Measurements from ENCODE around the gene IQGAP1.

Gene IQGAP1

DNA sequence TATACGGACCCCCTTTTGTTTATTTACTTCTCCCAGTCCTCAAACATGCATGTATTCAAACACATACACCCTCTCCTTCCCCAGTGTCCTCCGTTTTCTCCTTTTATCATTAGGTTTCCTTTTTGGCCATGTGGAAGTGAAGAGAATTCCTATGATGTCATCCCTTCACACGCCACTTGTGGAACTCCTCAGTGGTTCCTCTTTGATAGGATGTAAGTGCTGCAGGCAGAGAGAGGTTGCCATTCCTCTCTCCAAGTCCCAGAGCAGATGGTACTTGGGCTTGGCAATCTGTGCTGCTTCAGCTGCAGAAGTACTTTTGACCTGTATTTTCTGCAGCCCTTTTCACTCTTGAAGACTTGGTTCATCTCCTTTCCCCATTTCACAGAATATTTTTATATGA lies 108.7 kb downstream of the IQGAP1 start:
- no peak for ATAC-seq
- TF ChIP-seq, protein P1, sequence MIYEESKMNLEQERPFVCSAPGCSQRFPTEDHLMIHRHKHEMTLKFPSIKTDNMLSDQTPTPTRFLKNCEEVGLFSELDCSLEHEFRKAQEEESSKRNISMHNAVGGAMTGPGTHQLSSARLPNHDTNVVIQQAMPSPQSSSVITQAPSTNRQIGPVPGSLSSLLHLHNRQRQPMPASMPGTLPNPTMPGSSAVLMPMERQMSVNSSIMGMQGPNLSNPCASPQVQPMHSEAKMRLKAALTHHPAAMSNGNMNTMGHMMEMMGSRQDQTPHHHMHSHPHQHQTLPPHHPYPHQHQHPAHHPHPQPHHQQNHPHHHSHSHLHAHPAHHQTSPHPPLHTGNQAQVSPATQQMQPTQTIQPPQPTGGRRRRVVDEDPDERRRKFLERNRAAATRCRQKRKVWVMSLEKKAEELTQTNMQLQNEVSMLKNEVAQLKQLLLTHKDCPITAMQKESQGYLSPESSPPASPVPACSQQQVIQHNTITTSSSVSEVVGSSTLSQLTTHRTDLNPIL (CRISPR knock-in tag; IDR thresholded peaks at IDR 0.05; ENCODE audit: low read depth): no peak
- TF ChIP-seq ZC3H10 (CRISPR knock-in tag; IDR thresholded peaks at IDR 0.05): no peak
- no peak for TF ChIP-seq GLIS3 (CRISPR knock-in tag; IDR thresholded peaks at IDR 0.05)
- TF ChIP-seq TOX (CRISPR knock-in tag; IDR thresholded peaks at IDR 0.05; ENCODE audit: borderline replicate concordance): no peak
- TF ChIP-seq, protein P2, sequence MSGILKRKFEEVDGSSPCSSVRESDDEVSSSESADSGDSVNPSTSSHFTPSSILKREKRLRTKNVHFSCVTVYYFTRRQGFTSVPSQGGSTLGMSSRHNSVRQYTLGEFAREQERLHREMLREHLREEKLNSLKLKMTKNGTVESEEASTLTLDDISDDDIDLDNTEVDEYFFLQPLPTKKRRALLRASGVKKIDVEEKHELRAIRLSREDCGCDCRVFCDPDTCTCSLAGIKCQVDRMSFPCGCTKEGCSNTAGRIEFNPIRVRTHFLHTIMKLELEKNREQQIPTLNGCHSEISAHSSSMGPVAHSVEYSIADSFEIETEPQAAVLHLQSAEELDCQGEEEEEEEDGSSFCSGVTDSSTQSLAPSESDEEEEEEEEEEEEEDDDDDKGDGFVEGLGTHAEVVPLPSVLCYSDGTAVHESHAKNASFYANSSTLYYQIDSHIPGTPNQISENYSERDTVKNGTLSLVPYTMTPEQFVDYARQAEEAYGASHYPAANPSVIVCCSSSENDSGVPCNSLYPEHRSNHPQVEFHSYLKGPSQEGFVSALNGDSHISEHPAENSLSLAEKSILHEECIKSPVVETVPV (CRISPR knock-in tag; IDR thresholded peaks at IDR 0.05): no peak
- TF ChIP-seq RARB (CRISPR knock-in tag; IDR thresholded peaks at IDR 0.05): no peak
- TF ChIP-seq, protein P3, sequence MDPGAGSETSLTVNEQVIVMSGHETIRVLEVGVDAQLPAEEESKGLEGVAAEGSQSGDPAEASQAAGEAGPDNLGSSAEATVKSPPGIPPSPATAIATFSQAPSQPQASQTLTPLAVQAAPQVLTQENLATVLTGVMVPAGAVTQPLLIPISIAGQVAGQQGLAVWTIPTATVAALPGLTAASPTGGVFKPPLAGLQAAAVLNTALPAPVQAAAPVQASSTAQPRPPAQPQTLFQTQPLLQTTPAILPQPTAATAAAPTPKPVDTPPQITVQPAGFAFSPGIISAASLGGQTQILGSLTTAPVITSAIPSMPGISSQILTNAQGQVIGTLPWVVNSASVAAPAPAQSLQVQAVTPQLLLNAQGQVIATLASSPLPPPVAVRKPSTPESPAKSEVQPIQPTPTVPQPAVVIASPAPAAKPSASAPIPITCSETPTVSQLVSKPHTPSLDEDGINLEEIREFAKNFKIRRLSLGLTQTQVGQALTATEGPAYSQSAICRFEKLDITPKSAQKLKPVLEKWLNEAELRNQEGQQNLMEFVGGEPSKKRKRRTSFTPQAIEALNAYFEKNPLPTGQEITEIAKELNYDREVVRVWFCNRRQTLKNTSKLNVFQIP (CRISPR knock-in tag; IDR thresholded peaks at IDR 0.05; ENCODE audit: borderline replicate concordance, low read depth): no peak
- TF ChIP-seq, protein P4, sequence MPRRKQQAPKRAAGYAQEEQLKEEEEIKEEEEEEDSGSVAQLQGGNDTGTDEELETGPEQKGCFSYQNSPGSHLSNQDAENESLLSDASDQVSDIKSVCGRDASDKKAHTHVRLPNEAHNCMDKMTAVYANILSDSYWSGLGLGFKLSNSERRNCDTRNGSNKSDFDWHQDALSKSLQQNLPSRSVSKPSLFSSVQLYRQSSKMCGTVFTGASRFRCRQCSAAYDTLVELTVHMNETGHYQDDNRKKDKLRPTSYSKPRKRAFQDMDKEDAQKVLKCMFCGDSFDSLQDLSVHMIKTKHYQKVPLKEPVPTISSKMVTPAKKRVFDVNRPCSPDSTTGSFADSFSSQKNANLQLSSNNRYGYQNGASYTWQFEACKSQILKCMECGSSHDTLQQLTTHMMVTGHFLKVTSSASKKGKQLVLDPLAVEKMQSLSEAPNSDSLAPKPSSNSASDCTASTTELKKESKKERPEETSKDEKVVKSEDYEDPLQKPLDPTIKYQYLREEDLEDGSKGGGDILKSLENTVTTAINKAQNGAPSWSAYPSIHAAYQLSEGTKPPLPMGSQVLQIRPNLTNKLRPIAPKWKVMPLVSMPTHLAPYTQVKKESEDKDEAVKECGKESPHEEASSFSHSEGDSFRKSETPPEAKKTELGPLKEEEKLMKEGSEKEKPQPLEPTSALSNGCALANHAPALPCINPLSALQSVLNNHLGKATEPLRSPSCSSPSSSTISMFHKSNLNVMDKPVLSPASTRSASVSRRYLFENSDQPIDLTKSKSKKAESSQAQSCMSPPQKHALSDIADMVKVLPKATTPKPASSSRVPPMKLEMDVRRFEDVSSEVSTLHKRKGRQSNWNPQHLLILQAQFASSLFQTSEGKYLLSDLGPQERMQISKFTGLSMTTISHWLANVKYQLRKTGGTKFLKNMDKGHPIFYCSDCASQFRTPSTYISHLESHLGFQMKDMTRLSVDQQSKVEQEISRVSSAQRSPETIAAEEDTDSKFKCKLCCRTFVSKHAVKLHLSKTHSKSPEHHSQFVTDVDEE (CRISPR knock-in tag; IDR thresholded peaks at IDR 0.05): no peak
- no peak for TF ChIP-seq ZFP30 (CRISPR knock-in tag; IDR thresholded peaks at IDR 0.05)
- no peak for TF ChIP-seq SNAI2 (CRISPR knock-in tag; IDR thresholded peaks at IDR 0.05)

DNA sequence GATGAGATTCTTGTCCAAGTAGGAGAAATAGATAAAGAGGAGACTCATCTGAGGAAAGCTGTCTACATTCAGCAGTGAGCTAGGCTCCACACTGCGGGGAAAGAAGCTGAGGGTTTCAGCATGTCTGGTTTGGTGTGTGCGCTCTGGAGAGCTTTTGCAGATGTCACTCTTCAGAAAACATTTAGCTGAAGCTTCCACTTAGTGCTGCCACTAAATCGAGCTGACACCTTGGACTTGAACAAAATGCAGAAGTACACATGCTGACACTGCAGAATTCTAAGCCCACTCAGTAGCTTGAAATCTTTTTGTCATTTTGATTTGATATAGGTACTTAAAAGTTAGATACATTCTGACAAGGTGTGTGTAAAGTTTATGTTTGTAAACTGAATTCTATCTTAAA lies 109.3 kb downstream of the IQGAP1 start:
- no peak for TF ChIP-seq ZC3H10 (CRISPR knock-in tag; IDR thresholded peaks at IDR 0.05)
- no peak for TF ChIP-seq ARNTL (CRISPR knock-in tag; IDR thresholded peaks at IDR 0.05; ENCODE audit: borderline replicate concordance, low read depth)
- TF ChIP-seq GLIS3 (CRISPR knock-in tag; IDR thresholded peaks at IDR 0.05): no peak
- no peak for ATAC-seq

DNA sequence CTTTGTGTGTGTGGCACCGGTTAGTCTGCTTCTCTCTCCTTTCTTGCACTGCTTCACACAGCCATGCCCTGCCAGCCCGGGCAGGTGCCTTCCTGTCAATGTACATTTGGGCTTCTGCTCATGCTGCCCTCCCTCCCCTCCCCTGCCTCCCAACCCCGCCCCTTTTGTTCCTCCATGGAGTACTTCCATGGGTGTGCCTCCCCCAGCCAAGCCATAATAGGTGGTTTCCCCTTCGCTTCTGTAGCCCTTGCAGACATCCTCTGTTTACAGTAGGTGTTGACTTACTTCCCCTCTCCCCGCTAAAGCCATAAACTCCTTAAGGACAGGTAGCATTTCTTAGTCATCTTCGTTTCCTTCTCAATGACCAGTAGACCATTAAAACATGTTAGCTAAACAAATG lies 109.9 kb downstream of the IQGAP1 start:
- TF ChIP-seq, protein P4 (CRISPR knock-in tag; IDR thresholded peaks at IDR 0.05): no peak
- TF ChIP-seq, protein P5, sequence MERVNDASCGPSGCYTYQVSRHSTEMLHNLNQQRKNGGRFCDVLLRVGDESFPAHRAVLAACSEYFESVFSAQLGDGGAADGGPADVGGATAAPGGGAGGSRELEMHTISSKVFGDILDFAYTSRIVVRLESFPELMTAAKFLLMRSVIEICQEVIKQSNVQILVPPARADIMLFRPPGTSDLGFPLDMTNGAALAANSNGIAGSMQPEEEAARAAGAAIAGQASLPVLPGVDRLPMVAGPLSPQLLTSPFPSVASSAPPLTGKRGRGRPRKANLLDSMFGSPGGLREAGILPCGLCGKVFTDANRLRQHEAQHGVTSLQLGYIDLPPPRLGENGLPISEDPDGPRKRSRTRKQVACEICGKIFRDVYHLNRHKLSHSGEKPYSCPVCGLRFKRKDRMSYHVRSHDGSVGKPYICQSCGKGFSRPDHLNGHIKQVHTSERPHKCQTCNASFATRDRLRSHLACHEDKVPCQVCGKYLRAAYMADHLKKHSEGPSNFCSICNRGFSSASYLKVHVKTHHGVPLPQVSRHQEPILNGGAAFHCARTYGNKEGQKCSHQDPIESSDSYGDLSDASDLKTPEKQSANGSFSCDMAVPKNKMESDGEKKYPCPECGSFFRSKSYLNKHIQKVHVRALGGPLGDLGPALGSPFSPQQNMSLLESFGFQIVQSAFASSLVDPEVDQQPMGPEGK (CRISPR knock-in tag; IDR thresholded peaks at IDR 0.05; ENCODE audit: borderline replicate concordance): no peak
- no peak for TF ChIP-seq TOX (CRISPR knock-in tag; IDR thresholded peaks at IDR 0.05; ENCODE audit: borderline replicate concordance)
- no peak for ATAC-seq

DNA sequence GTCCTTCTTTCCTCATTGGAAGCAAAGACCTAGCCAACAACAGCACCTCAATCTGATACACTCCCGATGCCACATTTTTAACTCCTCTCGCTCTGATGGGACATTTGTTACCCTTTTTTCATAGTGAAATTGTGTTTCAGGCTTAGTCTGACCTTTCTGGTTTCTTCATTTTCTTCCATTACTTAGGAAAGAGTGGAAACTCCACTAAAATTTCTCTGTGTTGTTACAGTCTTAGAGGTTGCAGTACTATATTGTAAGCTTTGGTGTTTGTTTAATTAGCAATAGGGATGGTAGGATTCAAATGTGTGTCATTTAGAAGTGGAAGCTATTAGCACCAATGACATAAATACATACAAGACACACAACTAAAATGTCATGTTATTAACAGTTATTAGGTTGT lies 112.1 kb downstream of the IQGAP1 start:
- ATAC-seq: no peak
- TF ChIP-seq ZFP3 (CRISPR knock-in tag; IDR thresholded peaks at IDR 0.05) (no peak), ARNTL (CRISPR knock-in tag; IDR thresholded peaks at IDR 0.05; ENCODE audit: borderline replicate concordance, low read depth) (no peak), ZFP30 (CRISPR knock-in tag; IDR thresholded peaks at IDR 0.05) (no peak), GLIS3 (CRISPR knock-in tag; IDR thresholded peaks at IDR 0.05) (no peak), OSR1 (CRISPR knock-in tag; IDR thresholded peaks at IDR 0.05) (no peak)
- TF ChIP-seq, protein P1 (CRISPR knock-in tag; IDR thresholded peaks at IDR 0.05; ENCODE audit: low read depth): no peak
- TF ChIP-seq, protein P2 (CRISPR knock-in tag; IDR thresholded peaks at IDR 0.05): no peak
- TF ChIP-seq, protein P3 (CRISPR knock-in tag; IDR thresholded peaks at IDR 0.05; ENCODE audit: borderline replicate concordance, low read depth): no peak
